ENCODE measurements around the gene SIX4. TPM values are rescaled to one million over a fixed set of nuclear protein-coding genes. Genes with fewer than 3 reads are reported as not detected.

Gene SIX4
- total and polyA plus RNA-seq, 9 of the 15 experiments (the other 6 are each of a cell fraction or from before 2014, with no cell fraction given): 0.77 to 8.6 (median 5.6) TPM

- TF ChIP-seq, protein P1, sequence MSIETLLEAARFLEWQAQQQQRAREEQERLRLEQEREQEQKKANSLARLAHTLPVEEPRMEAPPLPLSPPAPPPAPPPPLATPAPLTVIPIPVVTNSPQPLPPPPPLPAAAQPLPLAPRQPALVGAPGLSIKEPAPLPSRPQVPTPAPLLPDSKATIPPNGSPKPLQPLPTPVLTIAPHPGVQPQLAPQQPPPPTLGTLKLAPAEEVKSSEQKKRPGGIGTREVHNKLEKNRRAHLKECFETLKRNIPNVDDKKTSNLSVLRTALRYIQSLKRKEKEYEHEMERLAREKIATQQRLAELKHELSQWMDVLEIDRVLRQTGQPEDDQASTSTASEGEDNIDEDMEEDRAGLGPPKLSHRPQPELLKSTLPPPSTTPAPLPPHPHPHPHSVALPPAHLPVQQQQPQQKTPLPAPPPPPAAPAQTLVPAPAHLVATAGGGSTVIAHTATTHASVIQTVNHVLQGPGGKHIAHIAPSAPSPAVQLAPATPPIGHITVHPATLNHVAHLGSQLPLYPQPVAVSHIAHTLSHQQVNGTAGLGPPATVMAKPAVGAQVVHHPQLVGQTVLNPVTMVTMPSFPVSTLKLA (conservative IDR thresholded peaks at IDR 0.05): no peak
- TF ChIP-seq, protein P2, sequence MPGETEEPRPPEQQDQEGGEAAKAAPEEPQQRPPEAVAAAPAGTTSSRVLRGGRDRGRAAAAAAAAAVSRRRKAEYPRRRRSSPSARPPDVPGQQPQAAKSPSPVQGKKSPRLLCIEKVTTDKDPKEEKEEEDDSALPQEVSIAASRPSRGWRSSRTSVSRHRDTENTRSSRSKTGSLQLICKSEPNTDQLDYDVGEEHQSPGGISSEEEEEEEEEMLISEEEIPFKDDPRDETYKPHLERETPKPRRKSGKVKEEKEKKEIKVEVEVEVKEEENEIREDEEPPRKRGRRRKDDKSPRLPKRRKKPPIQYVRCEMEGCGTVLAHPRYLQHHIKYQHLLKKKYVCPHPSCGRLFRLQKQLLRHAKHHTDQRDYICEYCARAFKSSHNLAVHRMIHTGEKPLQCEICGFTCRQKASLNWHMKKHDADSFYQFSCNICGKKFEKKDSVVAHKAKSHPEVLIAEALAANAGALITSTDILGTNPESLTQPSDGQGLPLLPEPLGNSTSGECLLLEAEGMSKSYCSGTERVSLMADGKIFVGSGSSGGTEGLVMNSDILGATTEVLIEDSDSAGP (CRISPR knock-in tag; IDR thresholded peaks at IDR 0.05): no peak
- TF ChIP-seq ZNF316 (IDR thresholded peaks at IDR 0.05) (peak; percentile 92), MAFG (tag; conservative IDR thresholded peaks at IDR 0.05) (peak; percentile 86), ZNF3 (CRISPR knock-in tag; IDR thresholded peaks at IDR 0.05) (no peak), HMG20B (CRISPR knock-in tag; IDR thresholded peaks at IDR 0.05) (no peak), C11orf30 (IDR thresholded peaks at IDR 0.05; ENCODE audit: low read depth) (peak; percentile 83), BACH1 (tag; IDR thresholded peaks at IDR 0.05) (peak; percentile 63; the same call in 1 of the 2 replicates), MCM2 (IDR thresholded peaks at IDR 0.05; ENCODE audit: low read depth) (no peak), ZNF124 (CRISPR knock-in tag; IDR thresholded peaks at IDR 0.05) (no peak), ZNF507 (tag; conservative IDR thresholded peaks at IDR 0.05) (no peak), TEAD1 (CRISPR knock-in tag; IDR thresholded peaks at IDR 0.05) (no peak), NFATC3 (IDR thresholded peaks at IDR 0.05) (no peak), PRMT5 (CRISPR knock-in tag; IDR thresholded peaks at IDR 0.05) (no peak)
- TF ChIP-seq, protein P3, sequence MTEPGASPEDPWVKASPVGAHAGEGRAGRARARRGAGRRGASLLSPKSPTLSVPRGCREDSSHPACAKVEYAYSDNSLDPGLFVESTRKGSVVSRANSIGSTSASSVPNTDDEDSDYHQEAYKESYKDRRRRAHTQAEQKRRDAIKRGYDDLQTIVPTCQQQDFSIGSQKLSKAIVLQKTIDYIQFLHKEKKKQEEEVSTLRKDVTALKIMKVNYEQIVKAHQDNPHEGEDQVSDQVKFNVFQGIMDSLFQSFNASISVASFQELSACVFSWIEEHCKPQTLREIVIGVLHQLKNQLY (CRISPR knock-in tag; conservative IDR thresholded peaks at IDR 0.05): no peak
- TF ChIP-seq, protein P4, sequence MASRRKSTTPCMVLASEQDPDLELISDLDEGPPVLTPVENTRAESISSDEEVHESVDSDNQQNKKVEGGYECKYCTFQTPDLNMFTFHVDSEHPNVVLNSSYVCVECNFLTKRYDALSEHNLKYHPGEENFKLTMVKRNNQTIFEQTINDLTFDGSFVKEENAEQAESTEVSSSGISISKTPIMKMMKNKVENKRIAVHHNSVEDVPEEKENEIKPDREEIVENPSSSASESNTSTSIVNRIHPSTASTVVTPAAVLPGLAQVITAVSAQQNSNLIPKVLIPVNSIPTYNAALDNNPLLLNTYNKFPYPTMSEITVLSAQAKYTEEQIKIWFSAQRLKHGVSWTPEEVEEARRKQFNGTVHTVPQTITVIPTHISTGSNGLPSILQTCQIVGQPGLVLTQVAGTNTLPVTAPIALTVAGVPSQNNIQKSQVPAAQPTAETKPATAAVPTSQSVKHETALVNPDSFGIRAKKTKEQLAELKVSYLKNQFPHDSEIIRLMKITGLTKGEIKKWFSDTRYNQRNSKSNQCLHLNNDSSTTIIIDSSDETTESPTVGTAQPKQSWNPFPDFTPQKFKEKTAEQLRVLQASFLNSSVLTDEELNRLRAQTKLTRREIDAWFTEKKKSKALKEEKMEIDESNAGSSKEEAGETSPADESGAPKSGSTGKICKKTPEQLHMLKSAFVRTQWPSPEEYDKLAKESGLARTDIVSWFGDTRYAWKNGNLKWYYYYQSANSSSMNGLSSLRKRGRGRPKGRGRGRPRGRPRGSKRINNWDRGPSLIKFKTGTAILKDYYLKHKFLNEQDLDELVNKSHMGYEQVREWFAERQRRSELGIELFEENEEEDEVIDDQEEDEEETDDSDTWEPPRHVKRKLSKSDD (conservative IDR thresholded peaks at IDR 0.05; ENCODE audit: low read length): no peak
- TF ChIP-seq, protein P5, sequence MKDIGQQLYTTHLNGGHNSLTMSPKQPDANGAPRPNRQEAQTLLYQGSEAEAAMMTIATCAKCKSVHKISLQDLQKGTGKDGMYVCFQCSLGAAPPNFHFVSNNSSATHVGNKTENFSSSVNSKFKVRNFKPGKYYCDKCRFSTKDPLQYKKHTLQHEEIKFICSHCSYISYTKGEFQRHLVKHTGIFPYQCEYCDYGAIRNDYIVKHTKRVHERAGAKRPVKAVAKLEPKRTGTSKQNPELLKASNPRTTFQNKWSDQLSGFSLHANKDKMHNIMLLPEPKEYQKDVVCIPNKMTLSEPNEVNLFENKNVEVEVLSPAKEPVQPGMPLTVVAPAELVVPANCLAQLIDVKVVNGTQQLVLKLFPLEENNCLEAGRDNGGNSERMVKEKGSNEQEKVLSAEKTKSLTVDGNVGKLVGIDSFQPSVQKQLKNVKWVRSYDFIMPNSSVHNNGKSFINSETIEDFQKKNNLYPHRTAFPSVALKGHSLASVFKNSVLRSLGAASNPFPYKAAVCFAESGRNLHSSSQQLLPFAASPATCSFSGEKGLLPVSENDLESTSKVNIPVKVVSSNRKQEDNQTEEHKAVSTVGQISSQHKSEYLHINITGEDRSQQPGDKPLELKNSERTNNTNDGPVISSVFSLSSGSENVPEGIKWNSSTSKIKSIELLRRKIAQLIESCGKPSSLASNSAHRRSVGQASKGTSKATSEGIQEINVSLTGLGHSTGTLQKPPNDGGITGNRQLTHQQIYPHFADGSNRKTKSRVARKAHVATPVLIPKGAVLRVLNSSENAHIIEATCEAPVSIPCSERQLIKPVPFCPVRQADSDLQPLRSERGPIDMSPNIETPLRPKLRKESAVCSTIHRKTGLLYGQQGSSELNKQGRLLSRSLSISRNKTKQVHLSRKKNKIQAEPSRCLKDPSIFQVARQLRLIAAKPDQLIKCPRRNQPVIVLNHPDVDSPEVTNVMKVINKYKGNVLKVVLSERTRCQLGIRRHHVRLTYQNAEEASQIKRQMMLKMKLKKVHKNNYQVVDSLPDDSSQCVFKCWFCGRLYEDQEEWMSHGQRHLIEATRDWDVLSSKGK (CRISPR knock-in tag; IDR thresholded peaks at IDR 0.05): no peak
Measured at GRCh38 chr14:60668431-60669112, 55.6 kb downstream of the SIX4 start (continued).

Data from K562 (cell line).